Stimulated activated CD8-positive, alpha-beta memory T cell treated with anti-CD3 and anti-CD28 coated beads, Interleukin-15, amount 100 ng/mL, for 4 hours (primary cell): Measurements from ENCODE around the gene SRP68.
"Not testable (repeated sequence)": the region's sequence is repeated elsewhere in the genome, so short reads cannot be mapped to it uniquely, and the experiment has no call there.

Experiments used
- DNase-seq, 2 donors: peaks; one replicate each; pipeline ENCODE4 v3.0.0-alpha.2; 2020; ENCODE audit warnings: low read depth in 2 of 2

The SRP68 gene

GRCh38 chr17:76046064-76046463, 26.3 kb downstream of the SRP68 start:
- no peak for DNase-seq

- DNase-seq, result not testable (repeated sequence)
Observed at GRCh38 chr17:76044475-76045007, 27.8 kb downstream of the SRP68 start.

- DNase-seq, result not testable (repeated sequence)
Observed at GRCh38 chr17:76042868-76043267, 29.4 kb downstream of the SRP68 start.

- no peak for DNase-seq
Observed at GRCh38 chr17:76040376-76040775, 31.9 kb downstream of the SRP68 start.

GRCh38 chr17:76039121-76039520, 33.2 kb downstream of the SRP68 start:
- DNase-seq, result no peak

GRCh38 chr17:76038050-76038449, 34.3 kb downstream of the SRP68 start:
- DNase-seq, result no peak

- DNase-seq, result no peak
Observed at GRCh38 chr17:76036497-76037261, 35.6 kb downstream of the SRP68 start.

- DNase-seq, result no peak
Observed at GRCh38 chr17:76034428-76035350, 37.6 kb downstream of the SRP68 start.

- DNase-seq, result no peak
Observed at GRCh38 chr17:76033139-76033538, 39.2 kb downstream of the SRP68 start.

GRCh38 chr17:76032780-76033108, 39.6 kb downstream of the SRP68 start:
- no peak for DNase-seq

GRCh38 chr17:76032073-76032779, 40.1 kb downstream of the SRP68 start:
- DNase-seq, result no peak

- DNase-seq, result no peak
Observed at GRCh38 chr17:76027159-76027839, 45.0 kb downstream of the SRP68 start, which contains the start of gene EVPL. EVPL (minus strand) TSS chr17:76027306; CDS start chr17:76027198, 108 bp downstream.

- DNase-seq, result no peak
Observed at GRCh38 chr17:76026714-76027158, 45.6 kb downstream of the SRP68 start.

- no peak for DNase-seq
Observed at GRCh38 chr17:76025294-76025693, 47.0 kb downstream of the SRP68 start.

- DNase-seq, result no peak
Observed at GRCh38 chr17:76024353-76024752, 48.0 kb downstream of the SRP68 start.

- no peak for DNase-seq
Observed at GRCh38 chr17:76023900-76024237, 48.4 kb downstream of the SRP68 start.

GRCh38 chr17:76022973-76023899, 49.1 kb downstream of the SRP68 start:
- DNase-seq, result no peak

GRCh38 chr17:76022285-76022684, 50.0 kb downstream of the SRP68 start:
- DNase-seq, result no peak

- DNase-seq, result no peak
Observed at GRCh38 chr17:76019833-76020467, 52.4 kb downstream of the SRP68 start.

GRCh38 chr17:76018801-76019200, 53.5 kb downstream of the SRP68 start:
- no peak for DNase-seq
